Aorta (tissue), 5 donors: ENCODE results near the gene ZNF415. TPM values are rescaled to one million over a fixed set of nuclear protein-coding genes. Genes with fewer than 3 reads are reported as not detected.
A peak's percentile ranks its signal among the peaks of the same experiment; 100 is the strongest.
"Not testable (repeated sequence)": the region's sequence is repeated elsewhere in the genome, so short reads cannot be mapped to it uniquely, and the experiment has no call there.

Experiments used
- ATAC-seq: fragments of 200-7000 bp; cut with Tn5 transposase; one replicate; pipeline ENCODE4 v1.9.1; 2022; ENCODE audit warnings: moderate library complexity; ENCODE audit not compliant: low FRiP score
- DNase-seq, 2 donors: peaks; one replicate each; pipeline ENCODE4 v3.0.0-alpha.2; 2020
- H3K27ac ChIP-seq, 2 donors: one replicate each; pipeline ENCODE4 v1.5.1; 2013; ENCODE audit warnings: low read length in 2 of 2, mild to moderate bottlenecking in 2 of 2, moderate library complexity in 2 of 2, control low read depth in 1 of 2, inconsistent platforms in 1 of 2, low read depth in 1 of 2
- H3K27me3 ChIP-seq, 2 donors: one replicate each; pipeline ENCODE4 v1.6.1; 2013; ENCODE audit warnings: control low read depth in 1 of 2, low read length in 1 of 2, mild to moderate bottlenecking in 1 of 2, moderate library complexity in 1 of 2; ENCODE audit not compliant: insufficient read depth in 2 of 2, control insufficient read depth in 1 of 2
- H3K36me3 ChIP-seq, 2 donors: one replicate each; pipeline ENCODE4 v1.6.1; 2013; ENCODE audit warnings: control low read depth in 1 of 2, low read length in 1 of 2, mild to moderate bottlenecking in 1 of 2; ENCODE audit not compliant: insufficient read depth in 2 of 2, control insufficient read depth in 1 of 2
- H3K4me1 ChIP-seq, 2 donors: one replicate each; pipeline ENCODE4 v1.6.1; 2013; ENCODE audit warnings: low read length in 2 of 2, control low read depth in 1 of 2, mild to moderate bottlenecking in 1 of 2, moderate library complexity in 1 of 2; ENCODE audit not compliant: insufficient read depth in 2 of 2, control insufficient read depth in 1 of 2
- H3K4me3 ChIP-seq, 2 donors: one replicate each; pipeline ENCODE4 v1.5.1; 2013; ENCODE audit warnings: low read length in 2 of 2, control low read depth in 1 of 2, mild to moderate bottlenecking in 1 of 2
- H3K9me3 ChIP-seq: one replicate; pipeline ENCODE4 v1.6.1; 2013; ENCODE audit warnings: mild to moderate bottlenecking, low read length; ENCODE audit not compliant: control insufficient read depth
- WGBS, 2 donors: extraction: QIAGEN DNeasy Blood & Tissue Kit; methylation state at CpG; one replicate each; pipeline ENCODE4 v1.1.7; 2013; 5-methylcytosine and 5-hydroxymethylcytosine counted together
- intact Hi-C, 2 donors: fragments of 100-400 bp; cut with DNase I; formaldehyde crosslinking; loops; one replicate each; pipeline versions ENCODE4 v1.14.2 to v1.15.0; 2022
- polyA plus RNA-seq, 2 donors: library from polyadenylated mRNA; stranded (reverse); fragments of 200-250 nt; gene quantifications; one replicate each; pipeline ENCODE4 v1.2.3, GENCODE V29; 2013
- total RNA-seq, 2 donors: library from RNA; stranded (reverse); fragmentation: NEBNext Ultra II Directional; extraction: Animal tissue kit (Norgen Biotek cat#: 25700); gene quantifications; one replicate each; pipeline ENCODE4 v1.2.1, GENCODE V29; 2021
- donor health status: healthy with polysubstance abuse.
- donor health status: Bipolar disorder and iron deficiency.
- donor health status: DM: no; HTN: no; CAD: no.
- donor health status: DM: no; HTN: no; CAD: no.
- donor health status: DM: yes; HTN: yes; CAD: no.

ZNF415 gene
- total and polyA plus RNA-seq, 4 donors: 5.0 to 10.3 (median 8.9) TPM

- no peak overlapping the region for H3K27ac ChIP-seq
- DNase-seq (no peak), ATAC-seq (no peak)
- H3K4me1 ChIP-seq: no peaks in the 10 kb centered on the region
- no peak overlapping the region for H3K4me3 ChIP-seq
- H3K27me3 ChIP-seq: no peaks in the 10 kb centered on the region
- H3K9me3 ChIP-seq: no peaks in the 10 kb centered on the region
- intact Hi-C loops: no loop called here
- no peaks in the 10 kb centered on the region for H3K36me3 ChIP-seq
- 85 to 92% methylated on average over 7 of the region's 7 CpGs for WGBS, 2 donors
These were observed 9.3 kb downstream of the ZNF415 start for GRCh38 chr19:53123400-53123799.

- H3K36me3 ChIP-seq: peaks cover 9 to 12% of the 10 kb centered on the region in 2 donors
- H3K4me1 ChIP-seq: no peaks in the 10 kb centered on the region
- no peak overlapping the region for H3K27ac ChIP-seq
- 95 to 100% methylated on average over 2 of the region's 2 CpGs for WGBS, 2 donors
- H3K9me3 ChIP-seq: peaks cover 3% of the 10 kb centered on the region
- DNase-seq: no peak
- ATAC-seq: no peak
- no peaks in the 10 kb centered on the region for H3K27me3 ChIP-seq
- no peak overlapping the region for H3K4me3 ChIP-seq
- intact Hi-C loops: no loop called here
These were observed 20.4 kb downstream of the ZNF415 start for GRCh38 chr19:53112286-53112685.

GRCh38 chr19:53109527-53109926 is 23.2 kb downstream of the ZNF415 start:
- ATAC-seq (no peak), DNase-seq (no peak)
- 95% methylated on average over 5 of the region's 5 CpGs for WGBS, 2 donors
- Histone ChIP-seq H3K9me3 (peaks cover 3% of the 10 kb centered on the region), H3K4me1 (no peaks in the 10 kb centered on the region), H3K36me3 (peaks cover 6 to 9% of the 10 kb centered on the region in 2 donors), H3K27ac (no peak overlapping the region), H3K4me3 (no peak overlapping the region), H3K27me3 (no peaks in the 10 kb centered on the region)
- intact Hi-C loops: no loop called here

- Histone ChIP-seq H3K27ac (peak within 1 kb of the TSS; percentile 49 to 72), H3K4me3 (peak within 1 kb of the TSS; percentile 61 to 78), H3K36me3 (peaks cover 0 to under 1% of the 10 kb centered on the region in 2 donors), H3K4me1 (no peaks in the 10 kb centered on the region), H3K9me3 (no peaks in the 10 kb centered on the region), H3K27me3 (no peaks in the 10 kb centered on the region)
- 1% methylated on average over 52 to 67 of the region's 67 CpGs for WGBS, 2 donors
- intact Hi-C loops: loop anchor here in 1 of 2 donors (2.0 to 5.0 kb wide), 2 partner anchors 29 to 89 kb away; partner anchors contain the start of genes ZNF415 and ZNF665
- DNase-seq: peak; percentile 100
- ATAC-seq: peak; percentile 100
These were observed 29.2 kb downstream of the ZNF415 start, which contains the start of gene ZNF160 for GRCh38 chr19:53103234-53104203. Gene ZNF160, minus strand, starts transcription at chr19:53103422. Its CDS starts 17,146 bp downstream, at chr19:53086276.

- intact Hi-C loops: loop anchor here in 1 of 2 donors (2.0 to 5.0 kb wide), 2 partner anchors 30 to 90 kb away; partner anchors contain the start of genes ZNF415 and ZNF665
- Histone ChIP-seq H3K9me3 (no peaks in the 10 kb centered on the region), H3K4me3 (peak overlapping the region; percentile 61 to 78), H3K4me1 (no peaks in the 10 kb centered on the region), H3K27me3 (no peaks in the 10 kb centered on the region), H3K36me3 (no peaks in the 10 kb centered on the region), H3K27ac (peak overlapping the region; percentile 49 to 58)
- DNase-seq (peak; percentile 64 to 79), ATAC-seq (peak; percentile 39)
- 0 to 1% methylated on average over 32 to 33 of the region's 33 CpGs for WGBS, 2 donors
These were observed 29.9 kb downstream of the ZNF415 start for GRCh38 chr19:53102756-53103233.

- Histone ChIP-seq H3K36me3 (no peaks in the 10 kb centered on the region), H3K9me3 (no peaks in the 10 kb centered on the region), H3K4me3 (peak overlapping the region; percentile 61 to 78), H3K27ac (peak overlapping the region in 1 of 2 donors; percentile 58), H3K27me3 (no peaks in the 10 kb centered on the region), H3K4me1 (no peaks in the 10 kb centered on the region)
- DNase-seq: no peak
- no peak for ATAC-seq
- intact Hi-C loops: loop anchor here in 1 of 2 donors (2.0 to 5.0 kb wide), 2 partner anchors 31 to 90 kb away; partner anchors contain the start of genes ZNF415 and ZNF665
- 22 to 26% methylated on average over 10 of the region's 10 CpGs for WGBS, 2 donors
These were observed 30.4 kb downstream of the ZNF415 start for GRCh38 chr19:53102206-53102755.

GRCh38 chr19:53101518-53101917 is 31.2 kb downstream of the ZNF415 start:
- Histone ChIP-seq H3K27me3 (no peaks in the 10 kb centered on the region), H3K27ac (no peak overlapping the region), H3K4me3 (no peak overlapping the region), H3K9me3 (no peaks in the 10 kb centered on the region), H3K4me1 (no peaks in the 10 kb centered on the region), H3K36me3 (no peaks in the 10 kb centered on the region)
- ATAC-seq: no peak
- 23 to 29% methylated on average over 1 of the region's 1 CpG for WGBS, 2 donors
- no peak for DNase-seq
- intact Hi-C loops: loop anchor here in 1 of 2 donors (5.0 kb wide), 1 partner anchor 91 kb away; the partner anchor contains the start of gene ZNF665

GRCh38 chr19:53098570-53098969 is 34.1 kb downstream of the ZNF415 start:
- DNase-seq: peak in 1 of 2 donors; percentile 78
- ATAC-seq, H3K36me3 ChIP-seq, H3K27me3 ChIP-seq, H3K4me3 ChIP-seq, H3K4me1 ChIP-seq, H3K9me3 ChIP-seq, intact Hi-C loops, H3K27ac ChIP-seq: not testable (repeated sequence)
- 94 to 96% methylated on average over 14 of the region's 14 CpGs for WGBS, 2 donors
